IMR-90 (cell line): ENCODE measurements around the gene CSK. TPM values are rescaled to one million over a fixed set of nuclear protein-coding genes. Genes with fewer than 3 reads are reported as not detected.
"Not testable (repeated sequence)": the region's sequence is repeated elsewhere in the genome, so short reads cannot be mapped to it uniquely, and the experiment has no call there.

Experiments used
- ATAC-seq: fragments of 200-7000 bp; cut with Tn5 transposase; 2 replicates; pipeline ENCODE4 v1.9.1; 2020; ENCODE audit warnings: low read depth, mild to moderate bottlenecking, moderate library complexity
- BruUV-seq: library from RNA; stranded (reverse); fragments of 400-500 nt; replicated peaks from 2 replicates; lab custom pipeline; 2021; lab: Mats Ljungman, UMichigan
- CTCF ChIA-PET: fragments of 300-600 bp; formaldehyde crosslinking; extraction: SDS; loops from one replicate; lab custom pipeline; 2021; ENCODE audit warnings: antibody characterized with exemption; lab: Yijun Ruan, JAX
- POLR2A ChIA-PET: fragments of 300-600 bp; sonication (Branson Sonifier 250); formaldehyde crosslinking; loops from one replicate; lab custom pipeline; 2022; ENCODE audit warnings: antibody characterized with exemption; ENCODE audit not compliant: unreplicated experiment; lab: Charles Lee
- DNase-seq: peaks from one replicate; pipeline ENCODE4 v3.0.0; 2013
- H2AFZ ChIP-seq: replicated peaks from 2 replicates; pipeline ENCODE3; 2013; ENCODE audit warnings: low read length, mild to moderate bottlenecking; ENCODE audit not compliant: poor library complexity
- H2AK5ac ChIP-seq: 2 replicates; pipeline ENCODE4 v1.6.1; 2013; ENCODE audit warnings: low read depth, low read length, inconsistent platforms
- H2AK9ac ChIP-seq: replicated peaks from 2 replicates; pipeline ENCODE3; 2013; ENCODE audit warnings: mild to moderate bottlenecking, low read depth, low read length, moderate library complexity; ENCODE audit not compliant: poor library complexity
- H2BK120ac ChIP-seq: 2 replicates; pipeline ENCODE4 v1.6.1; 2013; ENCODE audit warnings: low read depth, low read length, inconsistent platforms
- H2BK15ac ChIP-seq: 3 replicates; pipeline ENCODE4 v1.6.1; 2013; ENCODE audit warnings: low read depth, low read length, inconsistent platforms
- H2BK20ac ChIP-seq: 2 replicates; pipeline ENCODE4 v1.6.1; 2013; ENCODE audit warnings: low read depth, mild to moderate bottlenecking, inconsistent platforms, low read length, moderate library complexity
- H2BK5ac ChIP-seq: 2 replicates; pipeline ENCODE4 v1.6.1; 2013; ENCODE audit warnings: mild to moderate bottlenecking, low read depth, low read length, inconsistent platforms; ENCODE audit not compliant: poor library complexity, severe bottlenecking
- H3K14ac ChIP-seq: replicated peaks from 2 replicates; pipeline ENCODE4 v1.6.1; 2013; ENCODE audit warnings: low read depth, low read length, inconsistent platforms
- H3K18ac ChIP-seq: 2 replicates; pipeline ENCODE4 v1.6.1; 2013; ENCODE audit warnings: low read depth, low read length, control low read depth
- H3K23ac ChIP-seq: 2 replicates; pipeline ENCODE4 v1.6.1; 2013; ENCODE audit warnings: low read depth, low read length, inconsistent platforms
- H3K27ac ChIP-seq: 2 replicates; pipeline ENCODE4 v1.5.1; 2013; ENCODE audit warnings: mild to moderate bottlenecking, control low read depth, low read length; ENCODE audit not compliant: insufficient read depth
- H3K27me3 ChIP-seq: 2 replicates; pipeline ENCODE4 v1.6.1; 2013; ENCODE audit warnings: low read length; ENCODE audit not compliant: control insufficient read depth, insufficient read depth
- H3K36me3 ChIP-seq: 2 replicates; pipeline ENCODE4 v1.6.1; 2013; ENCODE audit warnings: low read length, mixed read lengths; ENCODE audit not compliant: control insufficient read depth, insufficient read depth
- H3K4ac ChIP-seq: 2 replicates; pipeline ENCODE4 v1.6.1; 2013; ENCODE audit warnings: low read depth, low read length, inconsistent platforms
- H3K4me1 ChIP-seq: 2 replicates; pipeline ENCODE4 v1.6.1; 2013; ENCODE audit warnings: low read length, mixed read lengths; ENCODE audit not compliant: control insufficient read depth, insufficient read depth
- H3K4me2 ChIP-seq: 2 replicates; pipeline ENCODE4 v1.6.1; 2013; ENCODE audit warnings: low read depth, mild to moderate bottlenecking, control low read depth, low read length, moderate library complexity
- H3K4me3 ChIP-seq: 2 replicates; pipeline ENCODE4 v1.5.1; 2013; ENCODE audit warnings: low read depth, mild to moderate bottlenecking, control low read depth, low read length, moderate library complexity; ENCODE audit not compliant: insufficient read depth
- H3K56ac ChIP-seq: 2 replicates; pipeline ENCODE4 v1.6.1; 2013; ENCODE audit warnings: low read length, inconsistent platforms; ENCODE audit not compliant: insufficient read depth; ENCODE audit errors: extremely low read depth
- H3K79me1 ChIP-seq, 2 experiments: 2 replicates each; pipeline ENCODE4 v1.6.1; 2013; ENCODE audit warnings: low read length in 2 of 2, inconsistent platforms in 1 of 2, low read depth in 1 of 2
- H3K9ac ChIP-seq: 2 replicates; pipeline ENCODE4 v1.6.1; 2013; ENCODE audit warnings: low read depth, low read length, control low read depth
- H3K9me1 ChIP-seq: 2 replicates; pipeline ENCODE4 v1.6.1; 2013; ENCODE audit warnings: low read length, inconsistent platforms; ENCODE audit not compliant: insufficient read depth
- H3K9me3 ChIP-seq: 2 replicates; pipeline ENCODE4 v1.6.1; 2013; ENCODE audit warnings: low read length; ENCODE audit not compliant: control insufficient read depth, insufficient read depth
- H4K20me1 ChIP-seq: 2 replicates; pipeline ENCODE4 v1.6.1; 2013; ENCODE audit warnings: low read length, inconsistent platforms; ENCODE audit not compliant: insufficient read depth
- H4K5ac ChIP-seq: 2 replicates; pipeline ENCODE4 v1.6.1; 2013; ENCODE audit warnings: mild to moderate bottlenecking, low read depth, low read length, control low read depth
- H4K8ac ChIP-seq, 2 experiments: 2 replicates each; pipeline ENCODE4 v1.6.1; 2013; ENCODE audit warnings: low read depth in 2 of 2, low read length in 2 of 2, control low read depth in 1 of 2, inconsistent platforms in 1 of 2
- H4K91ac ChIP-seq: 2 replicates; pipeline ENCODE4 v1.6.1; 2013; ENCODE audit warnings: low read depth, low read length, inconsistent platforms; ENCODE audit not compliant: insufficient read depth
- BHLHE40 ChIP-seq: fragments of 150-350 bp; IDR thresholded peaks from 2 replicates; pipeline ENCODE4 v1.6.1; 2016; ENCODE audit warnings: mild to moderate bottlenecking, low read depth, low read length
- RCOR1 ChIP-seq: IDR thresholded peaks from 2 replicates; pipeline ENCODE4 v1.6.1; 2012; ENCODE audit warnings: mild to moderate bottlenecking, low read length, improper control_type of control experiment; ENCODE audit not compliant: insufficient replicate concordance
- RFX5 ChIP-seq: IDR thresholded peaks from 2 replicates; pipeline ENCODE4 v1.8.0; 2012; ENCODE audit warnings: low read depth, mild to moderate bottlenecking, low read length, moderate library complexity
- WGBS, 2 experiments: methylation state at CpG; one replicate each; pipeline versions ENCODE4 v1.1.5 to v1.1.7; 2013; ENCODE audit warnings: missing lambda C conversion rate in 2 of 2; ENCODE audit not compliant: insufficient read length in 1 of 2; ENCODE audit errors: extremely low coverage in 2 of 2; 5-methylcytosine and 5-hydroxymethylcytosine counted together
- dilution Hi-C: fragments of 300-500 bp; cut with HindIII; formaldehyde crosslinking; loops from one replicate; pipeline ENCODE4 v1.14.3; 2018; ENCODE audit warnings: low sequenced_read_pairs; ENCODE audit not compliant: unreplicated experiment
- in situ Hi-C: fragments of 300-500 bp; cut with MboI; formaldehyde crosslinking; loops from 3 replicates; pipeline ENCODE4 v1.14.3; 2019; ENCODE audit warnings: low sequenced_read_pairs, inconsistent platforms, mixed read lengths
- intact Hi-C: fragments of 100-400 bp; cut with micrococcal nuclease; formaldehyde crosslinking; loops from 2 replicates; pipeline ENCODE4 v1.10.0; 2022
- polyA plus RNA-seq, 3 experiments: library from polyadenylated mRNA; depleted of rRNA; stranded (reverse); fragments of >200 nt; gene quantifications; 2 replicates each; pipeline ENCODE4 v1.2.3, GENCODE V29; 2012; ENCODE audit warnings: low replicate concordance in 1 of 3
- total RNA-seq: library from RNA; depleted of rRNA; stranded (reverse); fragments of >200 nt; gene quantifications from 2 replicates; pipeline ENCODE4 v1.2.3, GENCODE V29; 2012
- TF ChIP-seq, protein P1 (sequence below): fragments of 150-350 bp; IDR thresholded peaks from 2 replicates; pipeline ENCODE4 v1.6.1; 2016; ENCODE audit warnings: low read depth, mild to moderate bottlenecking, low read length, moderate library complexity, borderline replicate concordance

CSK gene
- total and polyA plus RNA-seq, 2 of the 4 experiments (the other 2 are of a cell fraction), result 10.8 to 54.0 TPM

GRCh38 chr15:74735305-74735704, 46.6 kb upstream of the CSK start:
- ATAC-seq, result no peak
- Histone ChIP-seq H3K9ac (no peak overlapping the region), H2AK5ac (no peak overlapping the region), H2BK120ac (no peak overlapping the region), H2BK5ac (no peak overlapping the region), H3K56ac (no peak overlapping the region), H3K23ac (no peak overlapping the region), H4K91ac (no peak overlapping the region), H3K4me2 (no peak overlapping the region), H3K79me1 (no peaks in the 10 kb centered on the region), H4K20me1 (no peaks in the 10 kb centered on the region), H2AK9ac (no peak overlapping the region), H3K9me1 (no peaks in the 10 kb centered on the region), H3K18ac (no peak overlapping the region), H3K4ac (no peak overlapping the region), H4K8ac (no peak overlapping the region), H2AFZ (no peak overlapping the region), H3K36me3 (no peaks in the 10 kb centered on the region), H3K27ac (no peak overlapping the region), H3K4me3 (no peak overlapping the region), H2BK20ac (no peak overlapping the region), H3K14ac (no peak overlapping the region), H3K9me3 (peaks cover 1% of the 10 kb centered on the region; the same call in 1 of the 2 replicates), H3K4me1 (no peaks in the 10 kb centered on the region), H2BK15ac (no peak overlapping the region), H4K5ac (no peak overlapping the region), H3K27me3 (peaks cover 58% of the 10 kb centered on the region)
- in situ Hi-C loops (no loop called here), dilution Hi-C loops (no loop called here), intact Hi-C loops (no loop called here)
- ChIA-PET CTCF (no interaction called here), POLR2A (no interaction called here)
- TF ChIP-seq RFX5, result no peak
- TF ChIP-seq, protein P1, sequence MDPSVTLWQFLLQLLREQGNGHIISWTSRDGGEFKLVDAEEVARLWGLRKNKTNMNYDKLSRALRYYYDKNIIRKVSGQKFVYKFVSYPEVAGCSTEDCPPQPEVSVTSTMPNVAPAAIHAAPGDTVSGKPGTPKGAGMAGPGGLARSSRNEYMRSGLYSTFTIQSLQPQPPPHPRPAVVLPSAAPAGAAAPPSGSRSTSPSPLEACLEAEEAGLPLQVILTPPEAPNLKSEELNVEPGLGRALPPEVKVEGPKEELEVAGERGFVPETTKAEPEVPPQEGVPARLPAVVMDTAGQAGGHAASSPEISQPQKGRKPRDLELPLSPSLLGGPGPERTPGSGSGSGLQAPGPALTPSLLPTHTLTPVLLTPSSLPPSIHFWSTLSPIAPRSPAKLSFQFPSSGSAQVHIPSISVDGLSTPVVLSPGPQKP, result no peak
- TF ChIP-seq RCOR1, result no peak
- no peak for TF ChIP-seq BHLHE40
- no TSS peak for BruUV-seq
- no peak for DNase-seq
- no CpG with 5 or more reads among the region's 3 CpGs for WGBS, 2 experiments

DNA sequence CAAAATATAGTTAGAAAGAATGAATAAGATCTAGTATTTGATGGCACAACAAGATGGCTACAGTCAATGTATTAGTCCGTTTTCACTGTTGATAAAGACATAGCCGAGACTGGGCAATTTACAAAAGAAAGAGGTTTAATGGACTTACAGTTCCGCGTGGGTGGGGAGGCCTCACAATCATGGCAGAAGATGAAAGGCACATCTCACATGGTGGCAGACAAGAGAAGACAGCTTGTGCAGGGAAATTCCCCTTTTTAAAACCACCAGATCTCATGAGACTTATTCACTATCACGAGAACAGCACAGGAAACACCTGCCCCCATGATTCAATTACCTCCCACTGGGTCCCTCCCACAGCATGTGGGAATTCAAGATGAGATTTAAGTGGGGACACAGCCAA, 43.6 kb upstream of the CSK start:
- H3K9me3 ChIP-seq, H2BK15ac ChIP-seq, H2AFZ ChIP-seq, H3K9me1 ChIP-seq, H3K18ac ChIP-seq, DNase-seq, H3K23ac ChIP-seq, H4K8ac ChIP-seq, H2AK5ac ChIP-seq, H3K79me1 ChIP-seq, H4K5ac ChIP-seq, H3K36me3 ChIP-seq, in situ Hi-C loops, H2AK9ac ChIP-seq, intact Hi-C loops, dilution Hi-C loops, H3K4me2 ChIP-seq, H3K27ac ChIP-seq, BruUV-seq, H4K91ac ChIP-seq, H3K9ac ChIP-seq, H3K4ac ChIP-seq, H3K4me1 ChIP-seq, H3K56ac ChIP-seq, H2BK20ac ChIP-seq, H2BK120ac ChIP-seq, H3K4me3 ChIP-seq, H2BK5ac ChIP-seq, H3K14ac ChIP-seq, ATAC-seq, H4K20me1 ChIP-seq, POLR2A ChIA-PET, CTCF ChIA-PET: not testable (repeated sequence)
- WGBS, 2 experiments, result 0% methylated on average over 1 of the region's 5 CpGs; no CpG with 5 or more reads in 1 of the 2 experiments
- peaks cover 39% of the 10 kb centered on the region for H3K27me3 ChIP-seq
